ENCODE data around the gene MACROD2.

Gene MACROD2

DNA sequence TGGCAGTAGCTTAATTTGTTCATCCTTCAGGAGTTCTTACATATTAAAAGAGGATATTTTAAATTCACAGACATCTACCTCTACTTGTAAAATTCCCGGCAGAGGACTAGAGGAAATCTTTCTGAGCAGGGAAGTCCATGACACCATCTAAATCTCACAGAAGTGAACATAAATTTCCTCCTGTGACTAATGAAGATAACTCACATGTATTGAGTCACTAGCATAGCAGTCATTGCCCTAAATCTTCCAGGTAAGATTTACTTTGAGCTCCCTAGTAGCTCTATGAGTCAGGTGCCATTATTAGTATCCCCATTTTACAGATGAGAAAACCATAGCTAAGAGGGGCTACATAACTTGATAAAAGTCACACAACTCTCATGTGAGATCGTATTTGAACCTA lies 1400.7 kb downstream of the MACROD2 start:
- no peak overlapping the region for H3K4me3 ChIP-seq (ENCODE audit: low read depth, low read length)
- TF ChIP-seq CTCF (IDR thresholded peaks at IDR 0.05; ENCODE audit: insufficient read depth, low read length, missing control alignments): no peak
- ChIA-PET POLR2A (no interaction called here), CTCF (no interaction called here)
- DNase-seq (ENCODE audit: low read depth, low spot score): no peak

- ChIA-PET CTCF (no interaction called here), POLR2A (no interaction called here)
- DNase-seq (ENCODE audit: low read depth, low spot score): no peak
- H3K4me3 ChIP-seq (ENCODE audit: low read depth, low read length): no peak overlapping the region
- no peak for TF ChIP-seq CTCF (IDR thresholded peaks at IDR 0.05; ENCODE audit: insufficient read depth, low read length, missing control alignments)
These were observed 1401.6 kb downstream of the MACROD2 start for GRCh38 chr20:15396900-15397299.

DNA sequence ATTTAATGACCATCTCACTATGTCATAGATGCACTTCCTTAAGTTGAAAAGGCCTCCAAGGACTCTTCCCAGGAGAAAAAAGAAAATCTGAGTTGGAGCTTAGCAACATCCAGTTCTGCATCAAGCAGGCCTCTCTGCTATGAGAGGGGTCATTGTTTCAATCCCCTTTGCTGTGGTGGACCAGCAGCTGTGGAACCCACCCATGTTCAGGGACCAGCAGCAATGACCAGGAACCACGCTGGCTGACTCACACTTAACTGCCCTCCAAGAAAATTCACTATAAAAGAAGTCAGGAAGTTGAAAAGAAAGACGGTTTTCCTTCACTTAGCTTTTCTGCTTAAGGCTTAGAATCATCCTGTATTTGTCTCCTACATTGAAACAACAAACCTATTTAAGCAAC lies 1404.5 kb downstream of the MACROD2 start:
- ChIA-PET CTCF (no interaction called here), POLR2A (no interaction called here)
- no peak for DNase-seq (ENCODE audit: low read depth, low spot score)
- TF ChIP-seq CTCF (IDR thresholded peaks at IDR 0.05; ENCODE audit: insufficient read depth, low read length, missing control alignments): no peak
- no peak overlapping the region for H3K4me3 ChIP-seq (ENCODE audit: low read depth, low read length)

- ChIA-PET POLR2A (no interaction called here), CTCF (no interaction called here)
- DNase-seq (ENCODE audit: low read depth, low spot score): no peak
- no peak overlapping the region for H3K4me3 ChIP-seq (ENCODE audit: low read depth, low read length)
- no peak for TF ChIP-seq CTCF (IDR thresholded peaks at IDR 0.05; ENCODE audit: insufficient read depth, low read length, missing control alignments)
These were observed 1410.8 kb downstream of the MACROD2 start for GRCh38 chr20:15406072-15406471.

DNA sequence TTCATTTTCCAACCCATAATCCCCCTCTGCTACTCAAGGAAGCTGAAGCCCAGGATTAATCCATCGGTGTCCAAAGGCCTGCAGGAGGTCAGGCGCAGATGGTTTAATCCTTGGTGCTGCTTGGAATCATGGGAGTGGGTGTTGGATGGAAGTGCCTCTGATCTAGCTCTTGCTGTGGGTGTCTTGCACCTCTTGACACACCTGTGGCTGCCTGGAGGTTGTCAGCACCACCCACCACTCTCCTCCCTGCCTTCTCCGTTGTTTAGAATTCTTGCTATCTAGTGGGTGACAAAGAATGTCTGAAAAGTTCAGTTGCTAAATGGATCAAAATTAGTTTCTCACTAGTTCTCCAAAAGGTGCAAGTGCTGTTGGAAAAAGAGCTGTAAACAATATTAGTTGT lies 1416.5 kb downstream of the MACROD2 start:
- ChIA-PET POLR2A (no interaction called here), CTCF (no interaction called here)
- no peak for DNase-seq (ENCODE audit: low read depth, low spot score)
- no peak overlapping the region for H3K4me3 ChIP-seq (ENCODE audit: low read depth, low read length)
- TF ChIP-seq CTCF (IDR thresholded peaks at IDR 0.05; ENCODE audit: insufficient read depth, low read length, missing control alignments): no peak

GRCh38 chr20:15415908-15416307 lies 1420.6 kb downstream of the MACROD2 start:
- H3K4me3 ChIP-seq (ENCODE audit: low read depth, low read length): no peak overlapping the region
- DNase-seq (ENCODE audit: low read depth, low spot score): no peak
- TF ChIP-seq CTCF (IDR thresholded peaks at IDR 0.05; ENCODE audit: insufficient read depth, low read length, missing control alignments): no peak
- CTCF ChIA-PET: no interaction called here
- POLR2A ChIA-PET: no interaction called here
